Mesothelial cell of epicardium (in vitro differentiated cells): ENCODE results near the gene COX14. TPM values are rescaled to one million over a fixed set of nuclear protein-coding genes. Genes with fewer than 3 reads are reported as not detected.

Experiments
- DNase-seq, 2 experiments: peaks; one replicate each; pipeline ENCODE4 v3.0.0; 2021; ENCODE audit warnings: low spot score in 2 of 2; ENCODE audit not compliant: unreplicated experiment in 2 of 2
- H3K27ac Mint-ChIP-seq: 2 replicates; pipeline ENCODE4 v1.8.0; 2021; ENCODE audit warnings: mixed read lengths
- H3K27me3 Mint-ChIP-seq: 2 replicates; pipeline ENCODE4 v1.8.0; 2021; ENCODE audit warnings: low read depth, mixed read lengths
- H3K36me3 Mint-ChIP-seq: 2 replicates; pipeline ENCODE4 v1.8.0; 2021; ENCODE audit warnings: mixed read lengths
- H3K4me1 Mint-ChIP-seq: 2 replicates; pipeline ENCODE4 v1.8.0; 2021; ENCODE audit warnings: mixed read lengths
- H3K4me3 Mint-ChIP-seq: 2 replicates; pipeline ENCODE4 v1.8.0; 2021; ENCODE audit warnings: mild to moderate bottlenecking, moderate library complexity, mixed read lengths
- H3K9me3 Mint-ChIP-seq: 2 replicates; pipeline ENCODE4 v1.8.0; 2021; ENCODE audit warnings: mixed read lengths
- total RNA-seq: library from RNA; stranded (reverse); gene quantifications from 3 replicates; pipeline ENCODE4 v1.2.1, GENCODE V29; 2021
- TF ChIP-seq, protein P1 (sequence below): fragments of 200-600 bp; sonication (generic); IDR thresholded peaks from one replicate; pipeline ENCODE4 v1.5.0; 2021; ENCODE audit warnings: antibody characterized with exemption; ENCODE audit not compliant: unreplicated experiment

COX14 gene
- total RNA-seq, 1 donor from 2014 or later = 25.0 TPM

DNA sequence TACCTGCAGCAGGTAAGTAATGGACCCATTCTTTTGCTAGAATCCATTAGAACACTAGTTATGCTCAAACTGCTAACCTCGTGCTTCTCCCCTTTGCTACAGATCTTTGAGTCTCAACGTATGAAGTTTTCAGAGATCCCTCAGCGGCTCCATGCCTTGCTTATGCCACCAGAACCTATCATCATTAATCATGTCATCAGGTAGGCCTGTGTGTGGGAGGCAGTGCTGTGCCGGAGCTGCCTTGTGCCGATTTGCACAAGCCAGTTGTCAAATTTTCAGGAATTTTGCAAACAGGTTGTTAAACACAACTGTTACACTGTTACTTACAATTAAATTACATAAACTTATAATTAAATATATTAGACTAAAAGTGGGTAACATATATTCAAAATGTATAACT, 21.6 kb upstream of the COX14 start:
- Mint-ChIP-seq H3K27me3 (no peaks in the 10 kb centered on the region), H3K27ac (no peak overlapping the region), H3K4me3 (no peak overlapping the region), H3K4me1 (peaks cover 7% of the 10 kb centered on the region), H3K36me3 (peaks cover 31% of the 10 kb centered on the region), H3K9me3 (no peaks in the 10 kb centered on the region)
- TF ChIP-seq, protein P1, sequence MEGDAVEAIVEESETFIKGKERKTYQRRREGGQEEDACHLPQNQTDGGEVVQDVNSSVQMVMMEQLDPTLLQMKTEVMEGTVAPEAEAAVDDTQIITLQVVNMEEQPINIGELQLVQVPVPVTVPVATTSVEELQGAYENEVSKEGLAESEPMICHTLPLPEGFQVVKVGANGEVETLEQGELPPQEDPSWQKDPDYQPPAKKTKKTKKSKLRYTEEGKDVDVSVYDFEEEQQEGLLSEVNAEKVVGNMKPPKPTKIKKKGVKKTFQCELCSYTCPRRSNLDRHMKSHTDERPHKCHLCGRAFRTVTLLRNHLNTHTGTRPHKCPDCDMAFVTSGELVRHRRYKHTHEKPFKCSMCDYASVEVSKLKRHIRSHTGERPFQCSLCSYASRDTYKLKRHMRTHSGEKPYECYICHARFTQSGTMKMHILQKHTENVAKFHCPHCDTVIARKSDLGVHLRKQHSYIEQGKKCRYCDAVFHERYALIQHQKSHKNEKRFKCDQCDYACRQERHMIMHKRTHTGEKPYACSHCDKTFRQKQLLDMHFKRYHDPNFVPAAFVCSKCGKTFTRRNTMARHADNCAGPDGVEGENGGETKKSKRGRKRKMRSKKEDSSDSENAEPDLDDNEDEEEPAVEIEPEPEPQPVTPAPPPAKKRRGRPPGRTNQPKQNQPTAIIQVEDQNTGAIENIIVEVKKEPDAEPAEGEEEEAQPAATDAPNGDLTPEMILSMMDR = no peak
- no peak for DNase-seq

DNA sequence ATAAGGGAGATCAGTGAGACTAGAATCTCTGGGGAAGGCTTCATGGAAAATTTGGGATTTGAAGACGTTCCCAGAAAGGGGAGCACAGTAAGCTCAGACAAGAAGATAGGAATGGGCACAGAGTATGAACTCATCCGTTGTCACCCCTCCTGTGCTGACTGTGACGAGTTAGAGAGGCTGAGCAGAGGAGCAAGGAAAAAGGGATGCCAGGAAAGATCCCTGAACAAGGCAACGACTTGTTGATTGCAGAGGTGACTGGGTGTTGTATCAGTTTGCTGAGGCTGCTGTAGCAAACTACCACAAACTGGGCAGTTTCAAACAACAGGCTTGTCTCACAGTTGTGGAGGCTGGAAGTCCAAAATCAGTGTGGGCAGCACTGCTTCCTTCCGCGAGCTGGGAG, 14.1 kb upstream of the COX14 start:
- TF ChIP-seq, protein P1 = no peak
- no peak overlapping the region for H3K4me3 Mint-ChIP-seq
- DNase-seq = no peak
- no peaks in the 10 kb centered on the region for H3K9me3 Mint-ChIP-seq
- H3K27ac Mint-ChIP-seq = no peak overlapping the region
- H3K4me1 Mint-ChIP-seq = no peaks in the 10 kb centered on the region
- peaks cover 53% of the 10 kb centered on the region for H3K36me3 Mint-ChIP-seq
- H3K27me3 Mint-ChIP-seq = no peaks in the 10 kb centered on the region

DNA sequence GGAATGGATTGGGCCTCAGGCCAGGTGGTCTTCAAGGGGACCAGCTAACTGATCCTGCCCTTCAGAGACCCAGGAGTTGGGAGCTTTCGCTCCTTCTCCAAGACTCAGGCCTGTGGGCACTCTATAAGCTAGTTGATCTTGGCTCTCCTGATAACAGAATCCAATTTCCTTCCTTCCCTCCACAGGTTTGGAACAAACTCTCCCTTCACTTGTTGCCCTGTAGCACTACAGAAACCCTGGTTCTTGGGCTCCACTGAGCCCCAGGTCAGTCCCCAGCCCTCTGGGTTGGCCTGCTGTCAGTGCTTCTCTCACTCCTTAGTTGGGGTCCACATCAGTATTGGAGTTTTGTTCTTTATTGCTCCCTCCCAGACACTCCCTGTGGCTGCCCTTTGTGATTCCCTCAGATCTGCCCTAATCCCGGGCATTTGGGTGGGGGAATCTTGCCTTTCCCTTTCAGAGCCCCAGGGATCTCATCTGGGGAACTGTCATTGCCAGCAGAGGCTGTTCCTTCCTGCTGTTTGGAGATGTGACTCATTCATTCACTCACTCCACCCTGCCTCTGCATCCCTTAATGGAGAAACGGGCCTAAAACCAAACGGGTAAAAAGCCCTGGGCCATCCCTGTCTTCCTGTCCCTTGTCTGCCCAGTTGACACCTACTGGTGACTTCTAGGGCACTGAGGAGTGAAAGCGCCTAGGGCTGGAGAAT, 12.6 kb upstream of the COX14 start:
- Mint-ChIP-seq H3K27me3 (no peaks in the 10 kb centered on the region), H3K4me3 (no peak overlapping the region), H3K36me3 (peaks cover 47% of the 10 kb centered on the region), H3K27ac (peak overlapping the region; percentile 7), H3K9me3 (no peaks in the 10 kb centered on the region), H3K4me1 (peaks cover 9% of the 10 kb centered on the region)
- TF ChIP-seq, protein P1 = no peak
- DNase-seq = no peak

DNA sequence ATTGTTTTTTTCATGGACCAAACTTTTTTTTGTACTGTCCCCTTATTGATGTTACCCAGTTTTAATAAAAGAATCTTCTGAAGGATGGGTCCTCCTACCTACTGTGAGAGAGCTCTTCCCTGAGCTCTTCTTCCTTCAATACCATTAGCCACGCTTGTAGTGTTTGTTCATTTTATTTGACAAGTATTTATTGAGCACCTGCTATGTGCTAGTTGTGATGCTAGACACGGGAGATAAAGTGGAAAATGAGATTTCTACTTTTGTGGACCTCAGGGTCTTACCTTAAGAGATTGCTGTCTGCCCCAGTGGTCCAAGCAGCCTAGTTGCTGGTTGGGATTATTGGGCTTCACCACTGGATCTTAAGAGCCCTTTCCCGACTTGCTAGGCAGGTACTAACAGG, 11.5 kb upstream of the COX14 start:
- Mint-ChIP-seq H3K4me3 (no peak overlapping the region), H3K4me1 (peaks cover 9% of the 10 kb centered on the region), H3K36me3 (peaks cover 40% of the 10 kb centered on the region), H3K27me3 (no peaks in the 10 kb centered on the region), H3K9me3 (no peaks in the 10 kb centered on the region), H3K27ac (peak overlapping the region; percentile 70)
- TF ChIP-seq, protein P1 = no peak
- no peak for DNase-seq

DNA sequence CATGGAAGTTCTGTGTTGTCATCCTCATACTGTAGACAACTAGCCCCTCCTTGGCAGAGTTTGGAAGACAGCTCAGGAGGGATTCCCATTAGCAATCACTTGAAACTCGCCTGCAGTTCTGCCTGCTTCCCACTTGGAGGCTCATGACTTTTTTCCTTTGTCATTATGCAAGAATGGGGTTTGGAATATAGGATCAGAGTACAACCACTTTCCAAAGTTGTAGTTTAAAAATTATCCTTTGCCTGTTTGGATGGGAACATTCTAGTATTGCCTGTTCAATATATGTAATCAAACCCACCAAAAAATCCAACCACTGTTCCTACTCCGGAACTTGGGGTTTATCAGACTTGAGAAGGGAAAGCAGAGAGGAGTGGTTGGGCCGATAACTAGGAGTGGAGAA, 10.4 kb upstream of the COX14 start:
- Mint-ChIP-seq H3K4me3 (no peak overlapping the region), H3K36me3 (peaks cover 29% of the 10 kb centered on the region), H3K27me3 (no peaks in the 10 kb centered on the region), H3K27ac (peak overlapping the region; percentile 48), H3K4me1 (peaks cover 9% of the 10 kb centered on the region), H3K9me3 (no peaks in the 10 kb centered on the region)
- TF ChIP-seq, protein P1 = peak; percentile 26
- no peak for DNase-seq
